Adipose tissue (tissue), 3 donors: ENCODE measurements around the gene PNPLA7. TPM values are rescaled to one million over a fixed set of nuclear protein-coding genes. Genes with fewer than 3 reads are reported as not detected.

Experiments used
- H3K27ac ChIP-seq: one replicate; pipeline ENCODE4 v1.5.1; 2013; ENCODE audit warnings: low read depth, low read length
- WGBS, 3 donors: extraction: QIAGEN DNeasy Blood & Tissue Kit; methylation state at CpG; one replicate each; pipeline ENCODE4 v1.1.7; 2013; 5-methylcytosine and 5-hydroxymethylcytosine counted together
- polyA plus RNA-seq, 3 donors: library from polyadenylated mRNA; stranded (reverse); fragments of 200-250 nt; gene quantifications; one replicate each; pipeline ENCODE4 v1.2.3, GENCODE V29; 2013
- donor health status: healthy with polysubstance abuse.
- donor health status: Bipolar disorder and iron deficiency.
- donor health status: healthy.

Gene PNPLA7
- polyA plus RNA-seq, 3 donors = 6.8 to 23.4 (median 22.3) TPM

DNA sequence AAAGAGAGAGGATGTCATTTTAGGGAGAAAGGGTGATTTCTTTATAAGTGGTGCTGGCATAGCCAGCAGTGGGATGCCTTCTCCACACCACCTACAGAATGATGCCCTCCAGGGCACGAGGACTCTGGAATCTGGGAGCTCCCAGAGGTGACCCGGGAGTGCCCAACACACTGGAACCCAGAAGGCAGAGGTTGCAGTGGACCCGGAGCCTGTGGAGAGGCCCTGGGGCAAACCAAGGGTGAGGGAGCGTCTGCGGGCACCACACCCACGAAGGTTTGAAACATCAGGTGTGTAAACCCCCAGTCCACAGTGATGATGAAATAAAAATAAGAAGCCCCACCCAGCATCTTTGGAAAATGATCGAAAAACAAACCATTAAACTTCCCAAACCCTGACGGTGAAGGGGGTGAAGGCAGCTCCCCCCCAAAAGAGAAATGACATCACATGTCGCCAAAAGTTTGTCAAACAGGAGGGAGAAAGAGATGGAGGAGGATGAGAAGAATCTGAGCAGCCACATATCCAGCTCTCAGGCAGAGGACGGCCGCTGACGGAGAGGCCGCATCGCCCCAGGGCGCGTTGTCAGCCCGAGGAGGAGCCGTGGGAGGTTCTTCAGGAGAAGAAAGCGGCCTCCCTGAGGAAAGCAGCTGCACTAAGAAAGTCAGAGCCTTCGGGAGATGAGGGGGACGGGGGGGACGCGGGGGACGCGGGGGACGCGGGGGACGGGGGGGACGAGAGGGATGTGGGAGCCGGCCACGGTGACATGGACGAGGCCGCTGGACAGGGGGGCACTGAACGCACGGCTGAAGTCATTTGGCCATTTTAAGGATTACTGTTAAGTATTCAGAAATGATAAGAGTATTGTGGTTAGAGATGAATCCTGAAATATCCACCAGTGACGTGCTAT, 47.9 kb downstream of the PNPLA7 start:
- WGBS, 3 donors = 80 to 90% (median 83%) methylated on average over 27 to 35 of the region's 36 CpGs

DNA sequence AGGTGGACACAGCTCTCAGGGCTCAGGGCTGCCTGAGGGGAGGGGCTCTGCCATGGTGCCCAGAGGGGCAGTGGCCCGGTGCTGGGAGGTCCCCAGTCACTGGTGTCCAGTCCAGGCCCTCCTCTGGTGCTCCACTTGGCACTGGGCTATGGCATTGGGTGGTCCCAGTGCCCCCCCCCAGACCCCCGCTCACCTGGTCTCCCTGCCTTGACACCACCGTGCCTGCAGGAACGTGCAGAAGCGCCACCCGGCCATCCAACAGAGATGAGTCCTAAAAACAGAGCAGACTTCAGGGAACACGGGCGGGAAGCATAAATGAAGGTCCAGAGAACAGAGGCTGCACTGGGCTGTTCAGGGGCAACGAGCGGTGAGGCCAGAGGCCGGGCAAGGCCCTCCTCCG, 48.7 kb downstream of the PNPLA7 start:
- no peak overlapping the region for H3K27ac ChIP-seq
- 91 to 96% (median 95%) methylated on average over 12 of the region's 12 CpGs for WGBS, 3 donors

More for the DNA sequence above, 47.9 kb downstream of the PNPLA7 start:
- H3K27ac ChIP-seq = no peak overlapping the region

DNA sequence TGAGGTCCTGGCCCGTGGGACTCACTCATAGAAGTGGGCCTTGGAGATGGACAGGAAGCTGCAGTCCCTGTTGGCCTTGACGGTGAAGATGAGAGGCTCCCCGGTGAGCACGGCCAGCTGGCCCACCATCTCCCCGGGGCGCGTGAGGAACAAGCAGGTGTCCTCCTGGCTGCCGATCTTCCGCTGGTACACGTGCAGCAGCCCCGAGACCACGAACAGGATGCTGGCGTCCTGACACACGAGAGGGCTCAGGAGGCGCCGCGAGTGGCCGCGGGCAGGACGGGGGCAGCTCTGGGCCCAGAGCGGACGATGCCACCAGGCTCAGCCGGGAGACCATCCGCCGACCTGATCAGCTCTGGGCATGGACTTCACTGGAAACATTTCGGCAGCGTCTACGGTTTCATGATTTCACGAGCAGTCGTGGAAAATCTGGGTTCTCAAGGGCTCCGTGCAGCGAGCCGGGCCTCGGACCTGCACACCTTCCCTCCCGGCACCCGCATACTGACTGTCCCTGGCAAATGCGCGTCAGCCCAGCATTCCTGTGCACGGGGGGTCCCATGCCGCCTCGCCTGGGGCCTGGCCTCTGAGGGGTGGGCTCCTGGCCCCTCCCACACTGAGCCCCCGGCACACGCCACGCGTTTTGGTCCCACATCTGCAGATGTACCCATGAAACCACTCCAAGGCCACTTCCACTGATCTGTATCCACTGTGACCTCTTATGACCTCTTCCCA, 49.4 kb downstream of the PNPLA7 start:
- H3K27ac ChIP-seq = no peak overlapping the region
- WGBS, 3 donors = 93 to 95% (median 94%) methylated on average over 45 of the region's 45 CpGs

DNA sequence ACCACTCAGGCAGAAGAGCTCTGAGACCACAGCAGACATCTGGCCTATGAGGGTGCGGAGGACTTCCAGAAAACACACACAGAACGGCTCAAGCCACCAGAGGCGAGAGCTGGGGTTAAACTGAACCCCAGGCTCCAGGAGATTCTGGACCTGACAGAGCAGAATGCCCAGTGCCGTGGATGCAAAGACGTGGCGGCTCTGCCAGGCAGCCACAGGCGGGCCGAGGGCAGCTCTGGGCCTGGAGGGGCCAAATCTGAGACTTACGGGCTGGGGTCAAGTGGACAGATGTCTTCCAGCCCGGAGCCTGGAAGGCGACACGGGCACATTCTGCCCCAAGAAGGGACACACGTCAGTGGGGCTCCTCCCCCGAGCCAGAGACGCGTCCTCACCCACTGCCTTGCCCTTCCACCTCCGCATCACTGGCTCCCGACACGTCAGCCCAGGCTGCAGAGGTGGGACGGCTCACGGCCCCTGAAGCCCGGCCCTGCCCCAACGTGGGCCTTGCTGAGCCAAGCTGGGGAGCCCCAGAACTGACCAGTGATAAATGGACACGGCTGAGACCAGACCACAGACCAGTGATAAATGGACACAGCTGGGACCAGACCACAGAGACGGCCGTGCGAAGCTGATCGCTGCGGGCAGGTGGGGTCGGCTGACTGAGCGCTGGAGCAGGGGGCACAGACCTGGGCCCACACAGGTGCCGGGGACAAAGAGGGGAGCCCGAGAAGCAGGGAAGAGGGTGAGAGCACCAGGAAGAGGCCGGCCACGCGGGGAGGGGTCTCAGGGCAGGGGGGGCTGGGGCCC, 50.1 kb downstream of the PNPLA7 start:
- H3K27ac ChIP-seq = no peak overlapping the region
- WGBS, 3 donors = 92 to 93% (median 93%) methylated on average over 36 of the region's 36 CpGs

DNA sequence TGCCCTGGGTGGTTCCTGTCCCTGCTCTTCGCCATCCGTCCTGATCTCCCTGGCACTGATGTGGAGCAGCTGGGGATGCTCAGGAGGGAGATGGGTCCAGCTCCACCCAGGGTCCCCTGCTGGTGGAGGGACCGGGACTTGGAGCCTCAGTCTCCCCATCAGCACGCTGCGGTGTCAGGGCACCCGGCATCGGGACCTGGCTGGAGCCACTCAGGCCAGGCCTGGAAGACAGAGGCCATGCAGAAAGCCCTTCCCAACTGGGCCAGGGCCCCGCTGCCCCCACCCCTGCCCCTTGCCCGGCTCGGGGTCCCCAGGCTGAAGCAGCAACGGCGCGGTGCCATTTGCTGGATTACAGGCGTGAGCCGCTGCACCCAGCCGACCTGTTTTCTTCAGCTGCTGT, 50.8 kb downstream of the PNPLA7 start:
- 92 to 95% (median 92%) methylated on average over 13 to 16 of the region's 16 CpGs for WGBS, 3 donors
- H3K27ac ChIP-seq = no peak overlapping the region

DNA sequence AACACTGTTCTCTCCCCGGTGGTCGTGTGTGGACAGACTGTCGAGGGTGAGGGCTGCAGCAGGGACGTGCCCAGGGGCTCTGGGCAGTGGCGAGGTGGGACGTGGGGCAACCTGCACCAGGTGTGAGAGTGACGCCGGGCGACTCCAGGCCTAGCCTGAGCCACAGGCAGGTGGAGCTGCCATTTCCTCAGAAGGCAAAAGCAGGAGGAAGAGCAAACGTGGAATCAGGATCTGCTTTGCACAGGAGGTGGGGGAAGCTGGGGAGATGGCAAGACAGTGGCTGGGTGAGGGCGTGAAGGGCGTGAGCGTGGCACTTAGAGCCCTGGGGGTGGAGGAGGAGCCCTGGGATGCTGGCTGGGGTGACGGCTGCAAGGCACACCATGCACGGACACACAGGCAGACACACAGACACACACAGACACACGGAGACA, 51.5 kb downstream of the PNPLA7 start:
- WGBS, 3 donors = 89 to 93% (median 93%) methylated on average over 15 to 16 of the region's 16 CpGs
- H3K27ac ChIP-seq = no peak overlapping the region

DNA sequence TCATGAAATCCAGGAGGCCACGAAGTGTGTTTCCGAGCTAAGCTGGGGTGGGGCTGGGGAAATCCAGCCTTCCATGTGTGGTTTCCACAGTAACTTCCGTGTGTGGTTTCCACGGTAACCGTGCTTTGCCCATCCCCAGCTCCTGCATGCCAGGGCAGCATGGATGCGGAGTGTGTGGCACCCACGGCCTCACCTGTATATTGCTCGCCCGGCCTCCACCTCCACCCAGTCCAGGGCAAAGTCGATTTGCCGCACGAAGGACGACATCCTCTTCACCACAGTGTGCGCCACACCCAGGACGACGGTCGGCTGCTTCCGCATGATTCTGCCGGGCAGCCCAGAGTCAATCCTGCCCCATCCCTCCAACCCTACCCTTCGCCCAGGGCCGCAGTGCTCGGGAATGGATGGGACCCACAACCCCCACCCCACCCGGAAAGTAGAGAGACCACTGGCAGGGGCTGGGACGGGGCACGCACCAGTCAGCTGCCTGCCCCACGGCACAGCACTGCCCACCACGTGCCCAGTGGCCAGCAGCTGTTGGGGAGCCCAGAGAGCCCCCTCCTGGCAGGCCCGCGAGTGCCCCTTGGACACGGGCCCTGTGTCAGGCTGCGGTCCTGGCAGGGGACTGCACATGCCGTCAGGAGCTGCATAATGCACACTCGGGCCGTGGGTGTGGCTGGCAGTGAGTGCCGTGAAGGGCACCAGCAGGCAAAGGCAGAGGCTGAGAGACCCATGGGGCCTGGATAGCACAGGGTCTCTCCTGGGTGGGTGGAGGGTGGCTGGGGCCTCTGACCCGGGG, 52.1 kb downstream of the PNPLA7 start:
- H3K27ac ChIP-seq = no peak overlapping the region
- 90 to 92% (median 90%) methylated on average over 36 of the region's 36 CpGs for WGBS, 3 donors

DNA sequence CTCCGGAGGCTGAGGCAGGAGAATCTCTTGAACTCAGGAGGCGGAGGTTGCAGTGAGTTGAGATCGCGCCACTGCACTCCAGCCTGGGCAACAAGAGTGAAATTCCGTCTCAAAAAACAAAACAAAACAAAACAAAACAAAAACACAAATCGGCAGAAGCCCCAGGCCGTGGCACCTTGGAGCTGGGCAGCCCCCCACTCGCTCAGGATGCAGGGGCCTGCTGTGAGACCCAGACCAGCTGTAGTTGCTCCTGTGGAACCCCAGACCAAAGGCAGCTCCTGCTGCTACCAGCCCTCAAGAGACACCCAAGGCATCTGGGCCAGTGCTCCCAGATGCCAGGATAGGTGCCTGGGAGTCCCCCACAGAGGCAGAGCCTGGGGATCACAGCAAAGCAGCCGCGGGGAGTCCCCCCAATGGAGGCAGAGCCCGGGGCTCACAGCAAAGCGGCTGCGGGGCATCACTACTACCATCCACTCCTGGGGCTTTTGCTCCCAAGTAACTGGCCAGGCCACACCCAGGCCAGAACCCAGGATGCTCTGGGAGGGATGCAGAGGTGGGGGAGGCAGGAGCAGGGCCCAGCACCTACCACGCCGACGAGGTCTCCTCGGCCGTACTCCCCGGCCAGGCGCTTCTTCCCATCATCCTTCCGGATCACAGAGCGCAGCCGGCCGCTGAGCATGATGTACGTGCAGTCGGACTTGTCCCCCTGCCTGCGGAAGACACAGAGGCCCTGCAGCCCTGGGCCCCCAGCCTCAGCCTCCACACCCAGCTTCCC, 53.4 kb downstream of the PNPLA7 start:
- 93 to 97% (median 95%) methylated on average over 27 of the region's 27 CpGs for WGBS, 3 donors
- no peak overlapping the region for H3K27ac ChIP-seq

DNA sequence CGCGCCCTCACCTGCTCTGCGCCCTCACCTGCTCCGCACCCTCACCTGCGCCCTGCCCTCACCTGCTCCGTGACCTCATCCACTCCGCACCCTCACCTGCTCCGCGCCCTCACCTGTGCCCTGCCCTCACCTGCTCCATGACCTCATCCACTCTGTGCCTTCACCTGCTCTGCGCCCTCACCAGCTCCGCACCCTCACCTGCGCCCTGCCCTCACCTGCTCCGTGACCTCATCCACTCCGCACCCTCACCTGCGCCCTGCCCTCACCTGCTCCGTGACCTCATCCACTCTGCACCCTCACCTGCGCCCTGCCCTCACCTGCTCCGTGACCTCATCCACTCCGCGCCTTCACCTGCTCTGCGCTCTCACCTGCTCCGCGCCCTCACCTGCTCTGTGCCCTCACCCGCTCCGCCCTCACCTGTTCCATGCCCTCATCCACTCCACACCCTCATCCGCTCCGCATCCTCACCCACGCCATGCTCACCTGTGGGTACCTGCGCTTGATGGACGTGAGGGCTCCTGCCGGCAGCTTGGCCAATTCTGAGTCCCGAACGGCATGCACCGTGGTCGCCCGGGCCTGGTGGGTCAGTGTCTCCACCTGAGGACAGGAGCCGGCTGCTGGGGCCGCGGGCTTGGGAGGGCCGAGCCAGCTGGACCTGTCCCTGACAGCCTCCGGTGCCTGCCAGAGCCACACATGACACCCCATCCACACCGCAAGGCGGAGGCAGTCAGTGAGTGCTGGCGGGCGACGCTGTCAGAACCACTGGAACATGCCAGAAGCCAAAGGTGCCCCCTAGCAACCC, 55.5 kb downstream of the PNPLA7 start:
- WGBS, 3 donors = 97 to 98% (median 97%) methylated on average over 43 to 46 of the region's 46 CpGs
- H3K27ac ChIP-seq = no peak overlapping the region

DNA sequence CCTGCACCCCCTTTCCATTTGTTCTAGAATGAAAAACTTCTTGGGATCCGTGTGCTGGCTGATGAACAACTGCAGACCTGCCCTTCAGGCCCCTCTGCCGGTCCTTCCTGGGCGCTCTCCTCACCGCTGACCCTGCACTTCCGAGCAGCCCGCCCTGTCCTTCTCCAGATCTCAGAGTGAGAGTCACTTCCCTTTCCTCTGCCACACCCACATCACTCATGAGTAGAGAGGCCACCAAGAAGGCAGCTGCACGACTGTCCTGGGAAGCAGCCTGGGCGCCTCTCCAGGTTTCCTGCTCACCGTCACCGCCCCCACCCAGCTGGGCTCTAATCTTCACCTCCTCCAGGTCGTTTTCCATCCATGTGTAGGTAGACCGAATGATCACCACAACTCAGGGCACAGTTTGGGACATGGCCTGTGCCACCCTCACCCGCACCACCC, 56.1 kb downstream of the PNPLA7 start:
- H3K27ac ChIP-seq = no peak overlapping the region
- 69 to 81% (median 69%) methylated on average over 13 of the region's 13 CpGs for WGBS, 3 donors

DNA sequence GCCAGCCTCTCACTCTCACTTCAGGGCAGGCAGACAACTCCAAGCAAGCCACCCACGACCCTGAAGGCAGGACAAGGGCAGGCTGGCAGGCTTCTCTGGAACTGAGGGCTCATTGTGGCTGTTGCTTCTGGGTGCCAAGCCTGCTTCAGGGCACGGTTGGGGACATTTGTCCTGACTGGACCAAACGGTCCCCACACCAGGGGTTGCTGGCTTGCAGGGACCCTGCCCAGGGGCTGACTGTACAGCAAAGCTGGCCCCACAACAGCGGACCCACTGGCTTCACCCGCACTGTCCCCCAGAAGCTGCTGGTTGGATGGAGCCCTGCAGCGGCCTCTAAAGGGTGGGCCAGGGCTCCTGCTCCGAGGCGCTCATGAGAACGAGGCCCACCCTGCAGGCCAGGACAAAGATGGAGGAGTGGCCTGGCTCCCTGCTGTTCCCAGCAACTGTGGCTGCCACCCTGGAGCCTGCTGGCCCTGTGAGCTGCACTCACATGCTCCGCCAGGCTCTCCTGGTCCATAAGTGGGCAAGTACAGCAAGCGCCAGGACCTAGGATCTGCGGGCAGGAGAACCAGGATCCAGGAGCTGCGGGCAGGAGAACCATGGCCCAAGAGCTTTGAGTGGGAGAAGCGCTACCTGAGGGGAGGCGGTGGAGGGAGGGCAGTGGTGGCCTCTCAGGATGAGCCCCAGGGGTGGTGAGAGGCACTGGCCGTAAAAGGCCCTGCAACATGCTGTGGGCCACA, 56.7 kb downstream of the PNPLA7 start:
- H3K27ac ChIP-seq = no peak overlapping the region
- WGBS, 3 donors = 93 to 94% (median 94%) methylated on average over 15 to 16 of the region's 16 CpGs

DNA sequence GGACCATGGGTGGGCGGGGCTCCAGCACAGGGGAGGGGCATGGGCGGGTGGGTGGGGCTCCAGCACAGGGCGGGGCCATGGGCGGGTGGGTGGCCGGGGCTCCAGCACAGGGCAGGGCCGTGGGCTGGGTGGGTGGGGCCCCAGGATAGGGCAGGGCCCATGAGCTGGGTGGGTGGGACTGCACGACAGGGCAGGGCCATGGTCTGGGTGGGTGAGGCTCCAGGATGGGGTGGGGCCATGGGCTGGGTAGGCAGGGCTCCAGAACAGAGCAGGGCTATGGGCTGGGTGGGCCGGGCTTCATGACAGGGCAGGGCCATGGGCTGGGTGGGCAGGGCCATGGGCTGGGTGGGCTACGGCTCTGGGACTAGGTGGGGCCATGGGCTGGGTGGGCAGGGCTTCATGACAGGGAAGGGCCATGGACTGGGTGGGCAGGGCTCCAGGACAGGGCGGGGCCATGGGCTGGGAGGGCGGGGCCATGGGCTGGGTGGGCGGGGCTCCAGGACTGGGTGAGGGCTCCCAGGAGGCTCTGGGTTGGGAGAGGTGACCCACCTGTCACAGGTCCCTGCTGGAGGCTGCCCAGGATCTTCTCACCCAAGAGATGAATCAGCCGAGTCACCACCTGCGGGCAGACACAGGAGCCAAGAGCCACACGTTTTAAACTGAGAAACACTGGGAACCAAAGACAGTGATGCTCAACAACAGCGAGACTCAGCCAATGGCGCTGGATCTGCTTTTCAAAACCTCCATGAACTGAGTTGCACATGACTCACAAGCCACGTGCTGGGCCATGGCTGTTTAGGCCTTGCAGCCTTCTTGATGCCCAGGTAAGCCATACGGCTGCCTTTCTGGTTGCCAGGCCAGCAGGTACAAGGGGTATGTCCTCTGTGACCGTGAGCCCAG, 57.5 kb downstream of the PNPLA7 start:
- WGBS, 3 donors = 80 to 86% (median 85%) methylated on average over 18 to 20 of the region's 20 CpGs
- no peak overlapping the region for H3K27ac ChIP-seq

DNA sequence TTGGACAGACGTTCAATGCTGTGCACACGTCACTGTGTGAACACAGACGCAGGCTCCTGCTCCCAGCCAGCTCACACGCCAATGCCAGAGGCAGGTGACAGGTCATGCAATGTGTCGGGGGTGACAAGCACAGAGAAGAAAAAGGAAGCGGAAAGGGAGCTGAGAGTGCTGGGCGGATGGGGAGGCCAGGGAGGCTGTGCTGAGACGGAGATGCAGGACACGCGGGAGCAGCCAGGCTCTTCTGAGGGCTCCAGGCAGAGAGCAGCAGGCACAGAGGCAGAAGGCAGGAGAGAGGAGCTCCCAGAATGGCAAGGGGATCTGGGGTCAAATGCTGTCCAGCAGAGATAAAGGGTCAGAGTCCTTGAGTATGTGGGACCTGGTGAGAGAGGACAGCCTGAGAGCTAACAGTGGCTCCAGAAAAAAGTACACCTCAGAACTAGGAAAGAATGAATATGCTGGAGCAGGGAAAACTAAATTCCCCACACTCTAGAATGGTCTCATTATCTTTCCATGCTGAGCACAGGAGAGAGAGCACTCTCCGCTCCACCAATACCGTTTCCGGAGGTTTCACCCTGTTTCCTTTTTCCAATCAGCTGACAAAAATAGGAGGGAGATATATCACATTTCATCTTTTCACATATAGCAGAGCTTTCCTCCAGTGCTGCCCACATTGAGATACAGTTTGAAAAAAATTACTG, 58.3 kb downstream of the PNPLA7 start:
- 89 to 93% (median 93%) methylated on average over 13 of the region's 13 CpGs for WGBS, 3 donors
- no peak overlapping the region for H3K27ac ChIP-seq

DNA sequence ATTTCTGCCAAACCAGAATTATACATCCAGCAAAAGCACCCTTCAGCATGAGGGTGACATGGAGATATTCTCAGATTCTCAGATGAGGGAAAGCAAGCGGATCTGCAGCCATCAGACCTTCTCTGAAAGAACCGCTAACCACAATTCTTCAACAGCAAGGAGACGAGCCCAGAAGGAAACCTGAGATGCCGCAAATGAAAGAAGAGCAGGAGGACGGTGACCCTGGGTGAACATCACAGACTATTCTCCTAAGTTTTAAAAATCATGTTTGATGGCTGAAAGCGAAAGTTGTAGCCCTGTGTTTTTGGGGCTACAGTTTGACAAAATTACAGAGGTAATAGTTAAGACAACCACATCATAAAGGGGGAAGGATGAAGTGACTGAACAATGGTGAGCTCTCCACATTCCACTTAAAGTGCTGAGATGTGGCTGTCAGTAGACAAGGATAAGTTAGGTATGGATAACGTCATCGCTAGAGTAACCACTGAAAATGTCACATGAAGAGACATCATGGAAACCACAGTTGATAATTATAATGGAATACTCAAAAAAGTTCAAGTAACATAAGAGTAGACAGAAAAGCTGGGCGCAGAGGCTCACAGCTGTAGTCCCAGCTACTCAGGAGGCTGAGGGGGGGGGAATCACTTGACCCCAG, 59.5 kb downstream of the PNPLA7 start:
- H3K27ac ChIP-seq = no peak overlapping the region
- WGBS, 3 donors = 90 to 93% (median 92%) methylated on average over 9 of the region's 9 CpGs
